ENCODE measurements around the gene ZNF133.
"Not testable (repeated sequence)": the region's sequence is repeated elsewhere in the genome, so short reads cannot be mapped to it uniquely, and the experiment has no call there.

DNA sequence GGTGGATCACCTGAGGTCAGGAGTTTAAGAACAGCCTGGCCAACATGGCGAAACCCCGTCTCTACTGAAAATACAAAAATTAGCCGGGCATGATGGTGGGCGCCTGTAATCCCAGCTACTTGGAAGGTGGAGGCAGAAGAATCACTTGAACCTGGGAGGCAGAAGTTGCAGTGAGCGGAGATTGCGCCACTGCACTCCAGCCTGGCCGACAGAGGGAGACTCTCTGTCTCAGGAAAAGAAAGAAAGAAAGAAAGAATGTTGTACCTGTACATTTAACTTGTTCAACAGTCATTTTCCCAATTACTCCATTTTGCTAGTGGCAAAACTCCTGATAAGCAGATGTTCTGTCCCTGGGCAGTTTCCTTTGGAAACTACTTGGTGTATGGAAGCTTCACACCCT lies 12.4 kb upstream of the ZNF133 start:
- not testable (repeated sequence) for TF ChIP-seq SNAPC2 (CRISPR knock-in tag; IDR thresholded peaks at IDR 0.05); EED (CRISPR knock-in tag; IDR thresholded peaks at IDR 0.05); YY1 (IDR thresholded peaks at IDR 0.05; ENCODE audit: insufficient read depth, insufficient replicate concordance, low read depth, low read length); EP300 (IDR thresholded peaks at IDR 0.05; ENCODE audit: low read depth in 2 of 2, low read length in 2 of 2); EP300 (CRISPR knock-in tag; IDR thresholded peaks at IDR 0.05; ENCODE audit: borderline replicate concordance); EZH2 (conservative IDR thresholded peaks at IDR 0.05; ENCODE audit: low read depth, low read length); PCBP1 (IDR thresholded peaks at IDR 0.05; ENCODE audit: borderline replicate concordance, low read depth, low read length); NCOA1 (CRISPR knock-in tag; IDR thresholded peaks at IDR 0.05); NFIC (IDR thresholded peaks at IDR 0.05; ENCODE audit: low read length)
- TF ChIP-seq, protein P1, sequence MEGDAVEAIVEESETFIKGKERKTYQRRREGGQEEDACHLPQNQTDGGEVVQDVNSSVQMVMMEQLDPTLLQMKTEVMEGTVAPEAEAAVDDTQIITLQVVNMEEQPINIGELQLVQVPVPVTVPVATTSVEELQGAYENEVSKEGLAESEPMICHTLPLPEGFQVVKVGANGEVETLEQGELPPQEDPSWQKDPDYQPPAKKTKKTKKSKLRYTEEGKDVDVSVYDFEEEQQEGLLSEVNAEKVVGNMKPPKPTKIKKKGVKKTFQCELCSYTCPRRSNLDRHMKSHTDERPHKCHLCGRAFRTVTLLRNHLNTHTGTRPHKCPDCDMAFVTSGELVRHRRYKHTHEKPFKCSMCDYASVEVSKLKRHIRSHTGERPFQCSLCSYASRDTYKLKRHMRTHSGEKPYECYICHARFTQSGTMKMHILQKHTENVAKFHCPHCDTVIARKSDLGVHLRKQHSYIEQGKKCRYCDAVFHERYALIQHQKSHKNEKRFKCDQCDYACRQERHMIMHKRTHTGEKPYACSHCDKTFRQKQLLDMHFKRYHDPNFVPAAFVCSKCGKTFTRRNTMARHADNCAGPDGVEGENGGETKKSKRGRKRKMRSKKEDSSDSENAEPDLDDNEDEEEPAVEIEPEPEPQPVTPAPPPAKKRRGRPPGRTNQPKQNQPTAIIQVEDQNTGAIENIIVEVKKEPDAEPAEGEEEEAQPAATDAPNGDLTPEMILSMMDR (CRISPR knock-in tag; IDR thresholded peaks at IDR 0.05), result peak; percentile 39; the same call in 1 of the 2 replicates
